Nephron (organoid): ENCODE results near the gene FAM50A.

Experiments used
- H3K27ac Mint-ChIP-seq, 3 experiments: 2 replicates each; pipeline ENCODE4 v1.8.0; 2020; ENCODE audit warnings: mixed read lengths in 3 of 3, mild to moderate bottlenecking in 2 of 3, moderate library complexity in 1 of 3
- H3K27me3 Mint-ChIP-seq: 2 replicates; pipeline ENCODE4 v1.8.0; 2021; ENCODE audit warnings: low read depth, mild to moderate bottlenecking, moderate library complexity, mixed read lengths
- H3K36me3 Mint-ChIP-seq: 2 replicates; pipeline ENCODE4 v1.8.0; 2020; ENCODE audit warnings: low read depth, mixed read lengths
- H3K4me1 Mint-ChIP-seq: 2 replicates; pipeline ENCODE4 v1.8.0; 2020; ENCODE audit warnings: mixed read lengths
- H3K4me3 Mint-ChIP-seq, 3 experiments: 2 replicates each; pipeline ENCODE4 v1.8.0; 2020; ENCODE audit warnings: mild to moderate bottlenecking in 3 of 3, mixed read lengths in 3 of 3, moderate library complexity in 2 of 3
- H3K9me3 Mint-ChIP-seq: 2 replicates; pipeline ENCODE4 v1.8.0; 2020; ENCODE audit warnings: mixed read lengths
- CTCF ChIP-seq, 3 experiments: fragments of 200-600 bp; sonication (generic); IDR thresholded peaks; one replicate each; pipeline ENCODE4 v1.5.0; 2021; ENCODE audit warnings: antibody characterized with exemption in 3 of 3; ENCODE audit not compliant: unreplicated experiment in 3 of 3

FAM50A gene

GRCh38 chrX:154430916-154431315 lies 13.0 kb upstream of the FAM50A start:
- peak overlapping the region; percentile 21 to 67 (median 44) for H3K4me3 Mint-ChIP-seq
- H3K36me3 Mint-ChIP-seq, result peaks cover 30% of the 10 kb centered on the region
- H3K27ac Mint-ChIP-seq, result peak overlapping the region in 1 of 3 experiments; percentile 47
- no peaks in the 10 kb centered on the region for H3K27me3 Mint-ChIP-seq
- peaks cover 6% of the 10 kb centered on the region for H3K4me1 Mint-ChIP-seq
- peaks cover 20% of the 10 kb centered on the region for H3K9me3 Mint-ChIP-seq
- TF ChIP-seq CTCF (IDR thresholded peaks at IDR 0.05; ENCODE audit: unreplicated experiment in 3 of 3), result no peak

- no peaks in the 10 kb centered on the region for H3K27me3 Mint-ChIP-seq
- no peak overlapping the region for H3K27ac Mint-ChIP-seq
- peak overlapping the region in 2 of 3 experiments; percentile 43 to 67 for H3K4me3 Mint-ChIP-seq
- H3K9me3 Mint-ChIP-seq, result peaks cover 25% of the 10 kb centered on the region
- H3K36me3 Mint-ChIP-seq, result peaks cover 34% of the 10 kb centered on the region
- H3K4me1 Mint-ChIP-seq, result peaks cover 11% of the 10 kb centered on the region
- no peak for TF ChIP-seq CTCF (IDR thresholded peaks at IDR 0.05; ENCODE audit: unreplicated experiment in 3 of 3)
These were observed 12.6 kb upstream of the FAM50A start for GRCh38 chrX:154431341-154431740.

GRCh38 chrX:154432210-154432609 lies 11.7 kb upstream of the FAM50A start:
- TF ChIP-seq CTCF (IDR thresholded peaks at IDR 0.05; ENCODE audit: unreplicated experiment in 3 of 3), result no peak
- Mint-ChIP-seq H3K4me3 (no peak overlapping the region), H3K27ac (no peak overlapping the region), H3K9me3 (peaks cover 25% of the 10 kb centered on the region), H3K36me3 (peaks cover 35% of the 10 kb centered on the region), H3K4me1 (peaks cover 11% of the 10 kb centered on the region), H3K27me3 (no peaks in the 10 kb centered on the region)

- H3K27me3 Mint-ChIP-seq, result no peaks in the 10 kb centered on the region
- TF ChIP-seq CTCF (IDR thresholded peaks at IDR 0.05; ENCODE audit: unreplicated experiment in 3 of 3), result no peak
- peak overlapping the region in 1 of 3 experiments; percentile 26 for H3K4me3 Mint-ChIP-seq
These were observed 10.3 kb upstream of the FAM50A start for GRCh38 chrX:154433605-154434004.

GRCh38 chrX:154434394-154435168 lies 9.4 kb upstream of the FAM50A start:
- no peak for TF ChIP-seq CTCF (IDR thresholded peaks at IDR 0.05; ENCODE audit: unreplicated experiment in 3 of 3)
- Mint-ChIP-seq H3K36me3 (peaks cover 42% of the 10 kb centered on the region), H3K27me3 (no peaks in the 10 kb centered on the region), H3K4me1 (peaks cover 17% of the 10 kb centered on the region), H3K4me3 (no peak overlapping the region), H3K9me3 (peaks cover 24% of the 10 kb centered on the region), H3K27ac (no peak overlapping the region)

More at GRCh38 chrX:154433605-154434004, 10.3 kb upstream of the FAM50A start:
- H3K9me3 Mint-ChIP-seq, result peaks cover 26% of the 10 kb centered on the region
- H3K36me3 Mint-ChIP-seq, result peaks cover 39% of the 10 kb centered on the region
- H3K4me1 Mint-ChIP-seq, result peaks cover 17% of the 10 kb centered on the region
- peak overlapping the region in 1 of 3 experiments; percentile 30 for H3K27ac Mint-ChIP-seq
